GM12872 (cell line): Measurements from ENCODE around the gene PARD3.

ENCODE experiments used
- TF ChIP-seq, protein P1 (sequence below): IDR thresholded peaks from 3 replicates; pipeline ENCODE4 v1.5.1; 2011; ENCODE audit warnings: low read depth, mild to moderate bottlenecking, low read length, moderate library complexity; ENCODE audit not compliant: insufficient read depth

PARD3 gene

GRCh38 chr10:34653530-34653929 is 161.6 kb downstream of the PARD3 start:
- TF ChIP-seq, protein P1, sequence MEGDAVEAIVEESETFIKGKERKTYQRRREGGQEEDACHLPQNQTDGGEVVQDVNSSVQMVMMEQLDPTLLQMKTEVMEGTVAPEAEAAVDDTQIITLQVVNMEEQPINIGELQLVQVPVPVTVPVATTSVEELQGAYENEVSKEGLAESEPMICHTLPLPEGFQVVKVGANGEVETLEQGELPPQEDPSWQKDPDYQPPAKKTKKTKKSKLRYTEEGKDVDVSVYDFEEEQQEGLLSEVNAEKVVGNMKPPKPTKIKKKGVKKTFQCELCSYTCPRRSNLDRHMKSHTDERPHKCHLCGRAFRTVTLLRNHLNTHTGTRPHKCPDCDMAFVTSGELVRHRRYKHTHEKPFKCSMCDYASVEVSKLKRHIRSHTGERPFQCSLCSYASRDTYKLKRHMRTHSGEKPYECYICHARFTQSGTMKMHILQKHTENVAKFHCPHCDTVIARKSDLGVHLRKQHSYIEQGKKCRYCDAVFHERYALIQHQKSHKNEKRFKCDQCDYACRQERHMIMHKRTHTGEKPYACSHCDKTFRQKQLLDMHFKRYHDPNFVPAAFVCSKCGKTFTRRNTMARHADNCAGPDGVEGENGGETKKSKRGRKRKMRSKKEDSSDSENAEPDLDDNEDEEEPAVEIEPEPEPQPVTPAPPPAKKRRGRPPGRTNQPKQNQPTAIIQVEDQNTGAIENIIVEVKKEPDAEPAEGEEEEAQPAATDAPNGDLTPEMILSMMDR, result no peak

GRCh38 chr10:34651416-34652195 is 163.5 kb downstream of the PARD3 start:
- TF ChIP-seq, protein P1, result no peak

- TF ChIP-seq, protein P1, result no peak
These were observed 164.9 kb downstream of the PARD3 start for GRCh38 chr10:34650156-34650555.

DNA sequence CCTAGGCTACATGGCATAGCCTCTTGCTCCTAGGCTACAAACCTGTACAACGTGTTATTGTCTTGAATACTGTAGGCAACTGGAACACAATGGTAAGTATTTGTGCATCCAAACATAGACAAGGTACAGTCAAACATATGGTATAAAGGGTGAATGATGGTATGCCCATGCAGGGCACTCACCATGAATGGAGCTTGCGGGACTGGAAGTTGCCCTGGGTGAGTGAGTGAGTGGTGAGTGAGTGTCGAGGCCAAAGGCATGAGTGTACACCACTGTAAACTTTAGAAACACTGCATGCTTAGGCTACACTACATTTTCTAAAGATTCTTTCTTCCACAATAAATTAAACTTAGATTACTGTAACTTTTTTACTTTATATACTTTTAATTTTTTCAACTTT is 165.7 kb downstream of the PARD3 start:
- TF ChIP-seq, protein P1, result no peak

DNA sequence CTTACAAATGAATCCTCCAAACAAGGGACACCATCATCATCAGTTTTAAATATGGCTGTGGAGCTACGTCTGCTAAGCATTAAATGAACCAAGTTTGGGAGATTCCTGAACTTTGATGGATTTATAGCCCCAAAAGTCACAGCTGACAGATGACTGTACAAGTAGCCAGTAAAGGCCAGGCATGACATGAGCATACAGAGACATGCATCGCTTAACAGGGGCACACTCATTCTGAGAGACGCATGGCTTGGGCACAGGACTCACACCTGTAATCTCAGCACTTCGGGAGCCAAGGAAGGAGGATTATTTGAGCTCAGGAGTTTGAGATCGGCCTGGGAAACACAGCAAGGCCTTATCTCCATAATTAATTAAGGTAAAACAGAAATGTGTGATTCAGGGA is 166.2 kb downstream of the PARD3 start:
- TF ChIP-seq, protein P1, result no peak

GRCh38 chr10:34647875-34648865 is 166.9 kb downstream of the PARD3 start:
- TF ChIP-seq, protein P1, result no peak

GRCh38 chr10:34647160-34647559 is 167.9 kb downstream of the PARD3 start:
- TF ChIP-seq, protein P1, result no peak
